ENCODE measurements around the gene WDR5B. TPM values are rescaled to one million over a fixed set of nuclear protein-coding genes. Genes with fewer than 3 reads are reported as not detected.

WDR5B gene
- total and polyA plus RNA-seq, 10 of the 15 experiments (the other 5 are each of a cell fraction or from before 2014, with no cell fraction given), result 1.7 to 7.9 (median 3.3) TPM

GRCh38 chr3:122397201-122397600, 18.7 kb downstream of the WDR5B start:
- Histone ChIP-seq H2AFZ (ENCODE audit: control insufficient read depth, low read depth, low read length) (no peak overlapping the region), H3K9me3 (replicated peaks; ENCODE audit: control insufficient read depth, insufficient read depth, low read length) (no peaks in the 10 kb centered on the region), H3K79me2 (ENCODE audit: control insufficient read depth, insufficient read depth, low read length) (peaks cover 6% of the 10 kb centered on the region), H3K27ac (ENCODE audit: control insufficient read depth, insufficient read depth) (no peak overlapping the region), H4K20me1 (ENCODE audit: control insufficient read depth, insufficient read depth) (no peaks in the 10 kb centered on the region), H3K36me3 (ENCODE audit: control insufficient read depth in 2 of 2, insufficient read depth in 2 of 2, low read length in 1 of 2) (peaks cover 2 to 6% of the 10 kb centered on the region in 2 experiments; a peak in 2 of 4 replicates), H3K9ac (ENCODE audit: control insufficient read depth, insufficient read depth, low read length) (no peak overlapping the region), H3K4me1 (ENCODE audit: control insufficient read depth, insufficient read depth, low read length) (no peaks in the 10 kb centered on the region), H3K27me3 (replicated peaks in 1 of 2; ENCODE audit: control insufficient read depth in 2 of 2, insufficient read depth in 2 of 2, low read length in 1 of 2) (no peaks in the 10 kb centered on the region), H3K4me3 (no peak overlapping the region), H3K4me2 (ENCODE audit: control insufficient read depth, insufficient read depth) (no peak overlapping the region)
- no peak; the same call in 1 of the 3 replicates for ATAC-seq
- DNase-seq (ENCODE audit: low read depth, low spot score), result no peak
- intact Hi-C loops (cut with micrococcal nuclease; ENCODE audit: unreplicated experiment) (loop anchor here (10.0 kb wide), 2 partner anchors 138 to 628 kb away; partner anchors contain the start of gene SEMA5B), in situ Hi-C loops (cut with MboI) (no loop called here)
- CTCF ChIA-PET, result interaction anchor here (1.1 to 1.4 kb wide), 3 partner anchors 10 to 18 kb away, joined by 3 to 9 read pairs (median 5); partner anchors contain the start of genes FAM162A and WDR5B
- RAD21 ChIA-PET (ENCODE audit: unreplicated experiment), result interaction anchor here (0.7 kb wide), 1 partner anchor 91 kb away, joined by 3 read pairs; no protein-coding TSS in a partner anchor
- no peak for TF ChIP-seq IKZF1 (conservative IDR thresholded peaks at IDR 0.05)
- no peak for TF ChIP-seq RAD51 (IDR thresholded peaks at IDR 0.05)
- TF ChIP-seq SREBF2 (IDR thresholded peaks at IDR 0.05; ENCODE audit: low read length), result no peak
- no peak for TF ChIP-seq POLR2AphosphoS2 (IDR thresholded peaks at IDR 0.05; ENCODE audit: low read depth, low read length)
- TF ChIP-seq CBX5 (IDR thresholded peaks at IDR 0.05; ENCODE audit: low read depth), result no peak
- no peak for TF ChIP-seq GABPA (IDR thresholded peaks at IDR 0.05; ENCODE audit: low read depth)
- no peak for TF ChIP-seq JUND (IDR thresholded peaks at IDR 0.05; ENCODE audit: low read depth, low read length)
- TF ChIP-seq TCF12 (IDR thresholded peaks at IDR 0.05; ENCODE audit: low read depth, low read length), result no peak
- TF ChIP-seq POLR2A (IDR thresholded peaks at IDR 0.05; ENCODE audit: low read depth, low read length), result no peak
- no peak for TF ChIP-seq IRF4 (IDR thresholded peaks at IDR 0.05; ENCODE audit: low read depth, low read length)
- no peak for TF ChIP-seq NFYB (IDR thresholded peaks at IDR 0.05; ENCODE audit: insufficient read depth, low read depth, low read length)
- TF ChIP-seq SUZ12 (IDR thresholded peaks at IDR 0.05; ENCODE audit: unreplicated experiment), result no peak
- TF ChIP-seq, protein P1, sequence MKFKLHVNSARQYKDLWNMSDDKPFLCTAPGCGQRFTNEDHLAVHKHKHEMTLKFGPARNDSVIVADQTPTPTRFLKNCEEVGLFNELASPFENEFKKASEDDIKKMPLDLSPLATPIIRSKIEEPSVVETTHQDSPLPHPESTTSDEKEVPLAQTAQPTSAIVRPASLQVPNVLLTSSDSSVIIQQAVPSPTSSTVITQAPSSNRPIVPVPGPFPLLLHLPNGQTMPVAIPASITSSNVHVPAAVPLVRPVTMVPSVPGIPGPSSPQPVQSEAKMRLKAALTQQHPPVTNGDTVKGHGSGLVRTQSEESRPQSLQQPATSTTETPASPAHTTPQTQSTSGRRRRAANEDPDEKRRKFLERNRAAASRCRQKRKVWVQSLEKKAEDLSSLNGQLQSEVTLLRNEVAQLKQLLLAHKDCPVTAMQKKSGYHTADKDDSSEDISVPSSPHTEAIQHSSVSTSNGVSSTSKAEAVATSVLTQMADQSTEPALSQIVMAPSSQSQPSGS (IDR thresholded peaks at IDR 0.05; ENCODE audit: low read length), result no peak
- TF ChIP-seq NBN (IDR thresholded peaks at IDR 0.05), result no peak
- TF ChIP-seq, protein P2, sequence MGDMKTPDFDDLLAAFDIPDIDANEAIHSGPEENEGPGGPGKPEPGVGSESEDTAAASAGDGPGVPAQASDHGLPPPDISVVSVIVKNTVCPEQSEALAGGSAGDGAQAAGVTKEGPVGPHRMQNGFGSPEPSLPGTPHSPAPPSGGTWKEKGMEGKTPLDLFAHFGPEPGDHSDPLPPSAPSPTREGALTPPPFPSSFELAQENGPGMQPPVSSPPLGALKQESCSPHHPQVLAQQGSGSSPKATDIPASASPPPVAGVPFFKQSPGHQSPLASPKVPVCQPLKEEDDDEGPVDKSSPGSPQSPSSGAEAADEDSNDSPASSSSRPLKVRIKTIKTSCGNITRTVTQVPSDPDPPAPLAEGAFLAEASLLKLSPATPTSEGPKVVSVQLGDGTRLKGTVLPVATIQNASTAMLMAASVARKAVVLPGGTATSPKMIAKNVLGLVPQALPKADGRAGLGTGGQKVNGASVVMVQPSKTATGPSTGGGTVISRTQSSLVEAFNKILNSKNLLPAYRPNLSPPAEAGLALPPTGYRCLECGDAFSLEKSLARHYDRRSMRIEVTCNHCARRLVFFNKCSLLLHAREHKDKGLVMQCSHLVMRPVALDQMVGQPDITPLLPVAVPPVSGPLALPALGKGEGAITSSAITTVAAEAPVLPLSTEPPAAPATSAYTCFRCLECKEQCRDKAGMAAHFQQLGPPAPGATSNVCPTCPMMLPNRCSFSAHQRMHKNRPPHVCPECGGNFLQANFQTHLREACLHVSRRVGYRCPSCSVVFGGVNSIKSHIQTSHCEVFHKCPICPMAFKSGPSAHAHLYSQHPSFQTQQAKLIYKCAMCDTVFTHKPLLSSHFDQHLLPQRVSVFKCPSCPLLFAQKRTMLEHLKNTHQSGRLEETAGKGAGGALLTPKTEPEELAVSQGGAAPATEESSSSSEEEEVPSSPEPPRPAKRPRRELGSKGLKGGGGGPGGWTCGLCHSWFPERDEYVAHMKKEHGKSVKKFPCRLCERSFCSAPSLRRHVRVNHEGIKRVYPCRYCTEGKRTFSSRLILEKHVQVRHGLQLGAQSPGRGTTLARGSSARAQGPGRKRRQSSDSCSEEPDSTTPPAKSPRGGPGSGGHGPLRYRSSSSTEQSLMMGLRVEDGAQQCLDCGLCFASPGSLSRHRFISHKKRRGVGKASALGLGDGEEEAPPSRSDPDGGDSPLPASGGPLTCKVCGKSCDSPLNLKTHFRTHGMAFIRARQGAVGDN (IDR thresholded peaks at IDR 0.05), result no peak
- no peak for TF ChIP-seq RAD21 (IDR thresholded peaks at IDR 0.05; ENCODE audit: insufficient read depth, low read depth, low read length)
- no peak for TF ChIP-seq SUPT20H (IDR thresholded peaks at IDR 0.05; ENCODE audit: borderline replicate concordance, control insufficient read depth, low read depth, low read length)
- TF ChIP-seq BMI1 (IDR thresholded peaks at IDR 0.05; ENCODE audit: borderline replicate concordance), result no peak
- TF ChIP-seq, protein P3, sequence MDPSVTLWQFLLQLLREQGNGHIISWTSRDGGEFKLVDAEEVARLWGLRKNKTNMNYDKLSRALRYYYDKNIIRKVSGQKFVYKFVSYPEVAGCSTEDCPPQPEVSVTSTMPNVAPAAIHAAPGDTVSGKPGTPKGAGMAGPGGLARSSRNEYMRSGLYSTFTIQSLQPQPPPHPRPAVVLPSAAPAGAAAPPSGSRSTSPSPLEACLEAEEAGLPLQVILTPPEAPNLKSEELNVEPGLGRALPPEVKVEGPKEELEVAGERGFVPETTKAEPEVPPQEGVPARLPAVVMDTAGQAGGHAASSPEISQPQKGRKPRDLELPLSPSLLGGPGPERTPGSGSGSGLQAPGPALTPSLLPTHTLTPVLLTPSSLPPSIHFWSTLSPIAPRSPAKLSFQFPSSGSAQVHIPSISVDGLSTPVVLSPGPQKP (IDR thresholded peaks at IDR 0.05; ENCODE audit: low read depth, low read length), result no peak
- no peak for TF ChIP-seq ASH2L (IDR thresholded peaks at IDR 0.05; ENCODE audit: borderline replicate concordance, low read depth)
- 80% methylated on average over 1 of the region's 1 CpG for WGBS (ENCODE audit: insufficient coverage, insufficient replicate concordance, low lambda C conversion rate, missing lambda C conversion rate)
- SMC1A ChIA-PET (ENCODE audit: uncharacterized antibody, unreplicated experiment), result interaction anchor here (0.8 to 1.4 kb wide), 2 partner anchors 91 to 95 kb away, joined by 3 to 6 read pairs; no protein-coding TSS in a partner anchor
- no TSS peak for BruUV-seq (replicated peaks)
- POLR2A ChIA-PET, result interaction anchor here (0.9 to 1.0 kb wide), 3 partner anchors 11 to 19 kb away, joined by 3 read pairs; partner anchors contain the start of genes FAM162A and WDR5B
- FAIRE-seq, result no peak

All from GM12878 (cell line).